Omental fat pad (tissue), 4 donors: ENCODE results near the gene PRR15L. TPM values are rescaled to one million over a fixed set of nuclear protein-coding genes. Genes with fewer than 3 reads are reported as not detected.

Experiments
- ATAC-seq: fragments of 150-250 bp; one replicate; pipeline ENCODE4 v1.9.1; 2016; ENCODE audit warnings: mild to moderate bottlenecking, moderate library complexity; ENCODE audit not compliant: low FRiP score
- DNase-seq: peaks from one replicate; pipeline ENCODE4 v3.0.0-alpha.2; 2019; ENCODE audit warnings: low spot score
- CTCF ChIP-seq, 3 donors: fragments of 450-650 bp; IDR thresholded peaks; one replicate each; pipeline ENCODE4 v1.5.1; 2016 to 2017; ENCODE audit warnings: antibody characterized with exemption in 3 of 3, mild to moderate bottlenecking in 3 of 3, moderate library complexity in 2 of 3
- total RNA-seq, 4 donors: library from RNA; depleted of rRNA; stranded (reverse); fragments of >200 nt; gene quantifications; one replicate each; pipeline ENCODE4 v1.1.0, GENCODE V29; 2016

PRR15L gene
- total RNA-seq, 4 donors from 2014 or later = 2.4 to 6.6 TPM; not detected in 2

GRCh38 chr17:47949946-47950345 lies 7.7 kb downstream of the PRR15L start:
- DNase-seq (no peak), ATAC-seq (no peak)
- TF ChIP-seq CTCF (IDR thresholded peaks at IDR 0.05) = no peak

- DNase-seq (peak; percentile 89), ATAC-seq (peak; percentile 60)
- peak in 1 of 3 donors; percentile 76 for TF ChIP-seq CTCF (IDR thresholded peaks at IDR 0.05)
Measured at GRCh38 chr17:47949197-47949759, 8.4 kb downstream of the PRR15L start.

GRCh38 chr17:47948706-47949196 lies 8.9 kb downstream of the PRR15L start:
- ATAC-seq (no peak), DNase-seq (no peak)
- no peak for TF ChIP-seq CTCF (IDR thresholded peaks at IDR 0.05)

- peak in 1 of 3 donors; percentile 5 for TF ChIP-seq CTCF (IDR thresholded peaks at IDR 0.05)
- ATAC-seq = peak; percentile 64
- DNase-seq = peak; percentile 83
Measured at GRCh38 chr17:47946929-47947397, 10.7 kb downstream of the PRR15L start.

- ATAC-seq (no peak), DNase-seq (no peak)
- TF ChIP-seq CTCF (IDR thresholded peaks at IDR 0.05) = no peak
Measured at GRCh38 chr17:47946516-47946915, 11.2 kb downstream of the PRR15L start.

GRCh38 chr17:47945529-47946508 lies 11.9 kb downstream of the PRR15L start:
- DNase-seq = no peak
- ATAC-seq = no peak
- no peak for TF ChIP-seq CTCF (IDR thresholded peaks at IDR 0.05)
